ENCODE results near the gene CFAP410.
"Not testable (repeated sequence)": the region's sequence is repeated elsewhere in the genome, so short reads cannot be mapped to it uniquely, and the experiment has no call there.

Gene CFAP410

GRCh38 chr21:44368711-44369446 is 29.7 kb upstream of the CFAP410 start:
- DNase-seq, result no peak

DNA sequence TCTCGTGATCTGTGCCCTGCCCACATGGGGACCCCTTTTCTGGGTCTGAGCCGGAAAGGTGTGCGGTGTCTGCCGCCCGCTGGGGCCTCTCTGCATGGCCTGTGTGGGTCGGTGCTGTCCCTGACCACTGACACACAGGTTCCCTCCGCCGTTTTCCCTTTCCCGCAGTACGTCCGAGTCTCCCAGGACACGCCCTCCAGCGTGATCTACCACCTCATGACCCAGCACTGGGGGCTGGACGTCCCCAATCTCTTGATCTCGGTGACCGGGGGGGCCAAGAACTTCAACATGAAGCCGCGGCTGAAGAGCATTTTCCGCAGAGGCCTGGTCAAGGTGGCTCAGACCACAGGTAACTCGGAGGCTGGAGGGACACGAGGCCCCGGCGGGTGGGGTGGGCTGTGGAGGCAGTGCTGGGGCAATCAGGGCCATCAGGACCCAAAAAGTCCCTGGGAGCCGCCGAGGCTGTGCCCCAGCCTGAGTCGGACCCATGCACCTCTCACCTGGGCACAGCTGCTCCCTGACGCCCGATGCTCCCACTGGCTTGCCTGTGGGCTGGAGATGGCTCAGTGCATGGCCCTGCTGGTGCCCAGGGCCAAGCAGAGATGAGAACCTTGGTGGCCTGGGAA is 27.5 kb upstream of the CFAP410 start:
- no peak for DNase-seq

DNA sequence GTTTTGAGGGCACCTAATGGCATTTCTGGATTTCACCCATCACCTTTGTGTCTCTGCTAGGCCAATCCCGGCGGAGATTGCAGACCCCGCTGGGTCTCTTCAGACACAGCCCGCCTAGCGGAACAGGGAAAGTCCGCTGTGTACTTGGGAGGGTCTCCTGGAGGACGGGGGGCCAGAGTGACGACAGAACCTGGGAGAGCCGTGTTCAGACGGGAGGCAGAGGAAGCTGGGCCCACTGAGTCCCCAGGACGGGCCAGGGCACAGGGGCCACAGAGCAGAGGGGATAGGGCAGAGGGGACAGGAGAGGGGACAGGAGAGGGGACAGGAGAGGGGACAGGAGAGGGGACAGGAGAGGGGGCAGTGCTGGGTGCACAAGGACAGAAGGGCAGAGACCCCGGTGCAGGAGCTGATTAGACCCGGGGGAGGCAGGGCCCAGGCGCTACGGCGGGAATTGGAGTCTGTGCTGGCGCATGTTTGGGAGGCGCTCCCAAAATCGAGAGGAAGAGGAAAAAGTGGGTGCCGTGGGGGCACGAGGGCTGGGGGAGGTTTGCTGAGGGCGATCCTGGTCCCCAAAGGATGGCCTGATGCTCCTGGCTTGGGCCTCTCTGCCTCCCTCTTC is 26.9 kb upstream of the CFAP410 start:
- DNase-seq, result no peak

GRCh38 chr21:44365251-44365966 is 26.2 kb upstream of the CFAP410 start:
- no peak for DNase-seq

- DNase-seq, result no peak
Measured at GRCh38 chr21:44364151-44365053, 25.2 kb upstream of the CFAP410 start.

GRCh38 chr21:44363278-44363677 is 24.1 kb upstream of the CFAP410 start:
- DNase-seq, result no peak

DNA sequence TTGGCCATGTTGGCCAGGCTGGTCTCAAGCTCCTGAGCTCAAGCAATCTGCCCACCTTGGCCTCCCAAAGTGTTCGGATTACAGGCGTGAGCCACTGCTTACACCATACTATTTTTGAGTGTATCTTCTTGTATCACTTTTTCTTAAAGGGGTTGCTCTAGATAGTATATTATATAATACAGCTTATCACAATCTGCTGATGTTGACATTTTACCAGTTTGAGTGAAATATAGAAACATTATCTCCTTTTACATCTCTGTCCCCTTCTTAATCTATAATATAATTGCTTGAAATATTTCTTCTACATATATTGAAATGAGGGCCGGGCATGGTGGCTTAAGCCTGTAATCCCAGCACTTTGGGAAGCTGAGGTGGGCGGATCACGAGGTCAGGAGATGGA is 22.7 kb upstream of the CFAP410 start:
- DNase-seq, result not testable (repeated sequence)

GRCh38 chr21:44360159-44360558 is 21.0 kb upstream of the CFAP410 start:
- DNase-seq, result no peak

GRCh38 chr21:44359396-44359795 is 20.2 kb upstream of the CFAP410 start:
- DNase-seq, result no peak

GRCh38 chr21:44357064-44357837 is 18.1 kb upstream of the CFAP410 start:
- no peak for DNase-seq

DNA sequence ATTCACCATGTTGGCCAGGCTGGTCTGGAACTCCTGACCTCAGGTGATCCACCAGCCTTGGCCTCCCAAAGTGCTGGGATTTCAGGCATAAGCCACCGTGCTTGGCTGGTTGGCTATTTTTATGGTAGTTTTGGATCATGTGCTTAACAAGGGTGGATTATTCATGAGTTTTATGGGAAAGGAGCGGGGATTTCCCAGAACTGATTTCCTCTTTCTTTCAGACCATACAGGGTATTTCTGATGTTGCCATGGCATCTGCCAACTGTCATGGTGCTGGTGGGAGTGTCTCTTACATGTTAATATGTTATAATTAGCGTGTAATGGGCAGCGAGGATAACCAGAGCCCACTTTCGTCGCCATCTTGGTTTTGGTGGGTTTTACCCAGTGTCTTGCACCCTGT is 17.4 kb upstream of the CFAP410 start:
- DNase-seq, result no peak

DNA sequence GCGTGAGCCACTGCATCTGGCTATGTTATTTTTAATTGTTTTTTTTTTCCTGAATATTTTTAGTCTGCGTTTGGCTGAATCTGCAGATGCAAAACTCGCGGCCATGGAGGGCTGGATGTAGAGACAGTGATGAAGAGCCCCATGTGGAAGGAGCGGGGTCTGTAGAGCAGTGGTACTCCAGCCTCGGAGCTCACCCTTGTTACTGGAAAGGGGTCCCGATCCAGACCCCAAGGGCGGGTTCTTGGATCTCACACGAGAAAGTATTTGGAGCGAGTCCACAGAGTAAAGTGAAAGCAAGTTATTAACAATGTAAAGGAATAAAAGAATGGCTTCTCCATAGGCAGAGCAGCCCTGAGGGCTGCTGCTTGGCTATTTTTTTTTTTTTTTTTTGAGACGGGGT is 17.0 kb upstream of the CFAP410 start:
- DNase-seq, result no peak

- no peak for DNase-seq
Measured at GRCh38 chr21:44354775-44355771, 15.9 kb upstream of the CFAP410 start.

GRCh38 chr21:44354001-44354405 is 14.8 kb upstream of the CFAP410 start:
- no peak for DNase-seq

- DNase-seq, result no peak
Measured at GRCh38 chr21:44353191-44353970, 14.2 kb upstream of the CFAP410 start, which contains the start of gene TRPM2. Gene TRPM2 (plus strand): TSS chr21:44353621. CDS start chr21:44353701, 80 bp downstream.

GRCh38 chr21:44352253-44352860 is 13.2 kb upstream of the CFAP410 start:
- DNase-seq, result no peak

- DNase-seq, result no peak
Measured at GRCh38 chr21:44351535-44352252, 12.5 kb upstream of the CFAP410 start.

GRCh38 chr21:44350773-44351481 is 11.7 kb upstream of the CFAP410 start:
- DNase-seq, result no peak
